Activated naive CD8-positive, alpha-beta T cell treated with anti-CD3 and anti-CD28 coated beads, Interleukin-2, amount 10 ng/mL, durations not matched to agents 7 days and 5 days (primary cell): ENCODE results near the gene APOLD1. TPM values are rescaled to one million over a fixed set of nuclear protein-coding genes. Genes with fewer than 3 reads are reported as not detected.

Experiments
- ATAC-seq: fragments of 150-1000 bp; cut with Tn5 transposase; one replicate; pipeline ENCODE4 v1.10.0; 2021; ENCODE audit warnings: low read depth, moderate library complexity
- POLR2A ChIA-PET: fragments of 350-600 bp; sonication (Branson Sonifier 250); formaldehyde crosslinking; loops from one replicate; lab custom pipeline; 2021; ENCODE audit warnings: antibody characterized with exemption; lab: Charles Lee
- DNase-seq: peaks from one replicate; pipeline ENCODE4 v3.0.0; 2021
- H3K27ac Mint-ChIP-seq: one replicate; pipeline ENCODE4 v1.8.0; 2022; ENCODE audit warnings: mild to moderate bottlenecking, mixed read lengths
- H3K27me3 Mint-ChIP-seq: one replicate; pipeline ENCODE4 v1.8.0; 2022; ENCODE audit warnings: mild to moderate bottlenecking, moderate library complexity, mixed read lengths
- H3K36me3 Mint-ChIP-seq: one replicate; pipeline ENCODE4 v1.8.0; 2021; ENCODE audit warnings: mild to moderate bottlenecking, mixed read lengths
- H3K4me1 Mint-ChIP-seq: one replicate; pipeline ENCODE4 v1.8.0; 2021; ENCODE audit warnings: mixed read lengths
- H3K4me3 Mint-ChIP-seq: one replicate; pipeline ENCODE4 v1.8.0; 2022; ENCODE audit warnings: mild to moderate bottlenecking, moderate library complexity, mixed read lengths
- H3K9me3 Mint-ChIP-seq: one replicate; pipeline ENCODE4 v1.8.0; 2021; ENCODE audit warnings: mixed read lengths
- total RNA-seq, 2 experiments: library from RNA; stranded (reverse); gene quantifications; one replicate each; pipeline ENCODE4 v1.2.3, GENCODE V29; 2021

The APOLD1 gene
- total RNA-seq, 2 experiments from 2014 or later, result 10.3 to 12.1 TPM

GRCh38 chr12:12759234-12759915, 26.1 kb upstream of the APOLD1 start:
- Mint-ChIP-seq H3K36me3 (peaks cover 23% of the 10 kb centered on the region), H3K27ac (no peak overlapping the region), H3K4me1 (peaks cover 7% of the 10 kb centered on the region), H3K27me3 (no peaks in the 10 kb centered on the region), H3K9me3 (no peaks in the 10 kb centered on the region), H3K4me3 (no peak overlapping the region)
- POLR2A ChIA-PET, result interaction anchor here (0.9 kb wide), 1 partner anchor 23 kb away, joined by 3 read pairs; no protein-coding TSS in a partner anchor
- DNase-seq (no peak), ATAC-seq (no peak)

GRCh38 chr12:12764824-12765223, 20.6 kb upstream of the APOLD1 start:
- H3K9me3 Mint-ChIP-seq, result peaks cover 6% of the 10 kb centered on the region
- no peak overlapping the region for H3K27ac Mint-ChIP-seq
- peaks cover 37% of the 10 kb centered on the region for H3K36me3 Mint-ChIP-seq
- H3K4me3 Mint-ChIP-seq, result no peak overlapping the region
- POLR2A ChIA-PET, result no interaction called here
- DNase-seq, result no peak
- no peak for ATAC-seq
- peaks cover 5% of the 10 kb centered on the region for H3K4me1 Mint-ChIP-seq
- peaks cover 2% of the 10 kb centered on the region for H3K27me3 Mint-ChIP-seq

- DNase-seq (no peak), ATAC-seq (no peak)
- H3K36me3 Mint-ChIP-seq, result peaks cover 30% of the 10 kb centered on the region
- peaks cover 3% of the 10 kb centered on the region for H3K27me3 Mint-ChIP-seq
- H3K4me3 Mint-ChIP-seq, result no peak overlapping the region
- peaks cover 9% of the 10 kb centered on the region for H3K9me3 Mint-ChIP-seq
- no peak overlapping the region for H3K27ac Mint-ChIP-seq
- H3K4me1 Mint-ChIP-seq, result no peaks in the 10 kb centered on the region
- POLR2A ChIA-PET, result no interaction called here
Measured at GRCh38 chr12:12770262-12770661, 15.2 kb upstream of the APOLD1 start.

GRCh38 chr12:12774791-12775190, 10.7 kb upstream of the APOLD1 start:
- POLR2A ChIA-PET, result no interaction called here
- no peak overlapping the region for H3K27ac Mint-ChIP-seq
- H3K27me3 Mint-ChIP-seq, result peaks cover 1% of the 10 kb centered on the region
- DNase-seq, result no peak
- peaks cover 5% of the 10 kb centered on the region for H3K9me3 Mint-ChIP-seq
- no peak for ATAC-seq
- no peaks in the 10 kb centered on the region for H3K4me1 Mint-ChIP-seq
- no peak overlapping the region for H3K4me3 Mint-ChIP-seq
- H3K36me3 Mint-ChIP-seq, result peaks cover 17% of the 10 kb centered on the region

GRCh38 chr12:12776261-12776660, 9.2 kb upstream of the APOLD1 start:
- Mint-ChIP-seq H3K9me3 (peaks cover 3% of the 10 kb centered on the region), H3K27ac (peak overlapping the region; percentile 7), H3K27me3 (no peaks in the 10 kb centered on the region), H3K36me3 (peaks cover 11% of the 10 kb centered on the region), H3K4me3 (no peak overlapping the region), H3K4me1 (no peaks in the 10 kb centered on the region)
- no peak for ATAC-seq
- POLR2A ChIA-PET, result no interaction called here
- no peak for DNase-seq

- ATAC-seq, result no peak
- H3K9me3 Mint-ChIP-seq, result peaks cover 3% of the 10 kb centered on the region
- POLR2A ChIA-PET, result no interaction called here
- H3K27ac Mint-ChIP-seq, result no peak overlapping the region
- no peak for DNase-seq
- H3K4me1 Mint-ChIP-seq, result no peaks in the 10 kb centered on the region
- H3K4me3 Mint-ChIP-seq, result no peak overlapping the region
- no peaks in the 10 kb centered on the region for H3K27me3 Mint-ChIP-seq
- peaks cover 10% of the 10 kb centered on the region for H3K36me3 Mint-ChIP-seq
Measured at GRCh38 chr12:12777092-12777491, 8.4 kb upstream of the APOLD1 start.

- DNase-seq (no peak), ATAC-seq (no peak)
- H3K36me3 Mint-ChIP-seq, result peaks cover 6% of the 10 kb centered on the region
- no peaks in the 10 kb centered on the region for H3K9me3 Mint-ChIP-seq
- H3K4me1 Mint-ChIP-seq, result no peaks in the 10 kb centered on the region
- no peak overlapping the region for H3K4me3 Mint-ChIP-seq
- POLR2A ChIA-PET, result no interaction called here
- no peaks in the 10 kb centered on the region for H3K27me3 Mint-ChIP-seq
- H3K27ac Mint-ChIP-seq, result no peak overlapping the region
Measured at GRCh38 chr12:12779007-12779406, 6.5 kb upstream of the APOLD1 start.

- Mint-ChIP-seq H3K4me3 (no peak overlapping the region), H3K9me3 (no peaks in the 10 kb centered on the region), H3K27ac (no peak overlapping the region), H3K27me3 (no peaks in the 10 kb centered on the region), H3K36me3 (peaks cover 5% of the 10 kb centered on the region), H3K4me1 (peaks cover 3% of the 10 kb centered on the region)
- DNase-seq (no peak), ATAC-seq (no peak)
- POLR2A ChIA-PET, result no interaction called here
Measured at GRCh38 chr12:12779529-12779928, 5.9 kb upstream of the APOLD1 start.

- POLR2A ChIA-PET, result interaction anchor here (0.6 to 1.3 kb wide), 2 partner anchors 47 to 284 kb away, joined by 3 to 8 read pairs; no protein-coding TSS in a partner anchor
- peaks cover 31% of the 10 kb centered on the region for H3K4me1 Mint-ChIP-seq
- H3K27ac Mint-ChIP-seq, result no peak overlapping the region
Measured at GRCh38 chr12:12784116-12784515, 1.3 kb upstream of the APOLD1 start.

GRCh38 chr12:12786351-12786705, 869 bp downstream of the APOLD1 start:
- H3K9me3 Mint-ChIP-seq, result no peaks in the 10 kb centered on the region
- DNase-seq (no peak), ATAC-seq (no peak)
- H3K4me3 Mint-ChIP-seq, result peak overlapping the region; percentile 68
- no peaks in the 10 kb centered on the region for H3K27me3 Mint-ChIP-seq
- POLR2A ChIA-PET, result interaction anchor here (0.6 to 3.6 kb wide), 6 partner anchors 17 to 70 kb away, joined by 3 to 24 read pairs (median 8); partner anchors contain the start of gene DDX47
- H3K36me3 Mint-ChIP-seq, result no peaks in the 10 kb centered on the region
- H3K27ac Mint-ChIP-seq, result peak overlapping the region; percentile 45
- peaks cover 33% of the 10 kb centered on the region for H3K4me1 Mint-ChIP-seq

More at GRCh38 chr12:12784116-12784515, 1.3 kb upstream of the APOLD1 start:
- H3K9me3 Mint-ChIP-seq, result no peaks in the 10 kb centered on the region
- no peak overlapping the region for H3K4me3 Mint-ChIP-seq
- DNase-seq, result no peak
- ATAC-seq, result no peak
- H3K27me3 Mint-ChIP-seq, result no peaks in the 10 kb centered on the region
- H3K36me3 Mint-ChIP-seq, result peaks cover 4% of the 10 kb centered on the region

GRCh38 chr12:12786706-12787601, 1.5 kb downstream of the APOLD1 start:
- no peaks in the 10 kb centered on the region for H3K36me3 Mint-ChIP-seq
- peak; percentile 93 for ATAC-seq
- peak overlapping the region; percentile 83 for H3K27ac Mint-ChIP-seq
- no peaks in the 10 kb centered on the region for H3K9me3 Mint-ChIP-seq
- H3K27me3 Mint-ChIP-seq, result no peaks in the 10 kb centered on the region
- peaks cover 33% of the 10 kb centered on the region for H3K4me1 Mint-ChIP-seq
- peak; percentile 82 for DNase-seq
- H3K4me3 Mint-ChIP-seq, result peak overlapping the region; percentile 82
- POLR2A ChIA-PET, result interaction anchor here (0.6 to 3.6 kb wide), 11 partner anchors 17 to 90 kb away, joined by 3 to 24 read pairs (median 4); partner anchors contain the start of gene DDX47

- Mint-ChIP-seq H3K9me3 (no peaks in the 10 kb centered on the region), H3K27me3 (no peaks in the 10 kb centered on the region), H3K4me3 (peak overlapping the region; percentile 82), H3K27ac (peak overlapping the region; percentile 28), H3K36me3 (no peaks in the 10 kb centered on the region), H3K4me1 (peaks cover 33% of the 10 kb centered on the region)
- POLR2A ChIA-PET, result interaction anchor here (1.1 to 3.6 kb wide), 5 partner anchors 15 to 62 kb away, joined by 3 to 24 read pairs (median 10); partner anchors contain the start of gene DDX47
- no peak for DNase-seq
- ATAC-seq, result no peak
Measured at GRCh38 chr12:12788131-12788530, 2.7 kb downstream of the APOLD1 start.

GRCh38 chr12:12788675-12789368, 3.4 kb downstream of the APOLD1 start:
- Mint-ChIP-seq H3K4me1 (peaks cover 33% of the 10 kb centered on the region), H3K9me3 (no peaks in the 10 kb centered on the region), H3K27me3 (no peaks in the 10 kb centered on the region), H3K27ac (peak overlapping the region; percentile 74), H3K36me3 (no peaks in the 10 kb centered on the region), H3K4me3 (peak overlapping the region; percentile 82)
- peak; percentile 64 for ATAC-seq
- POLR2A ChIA-PET, result interaction anchor here (1.4 to 3.6 kb wide), 4 partner anchors 15 to 58 kb away, joined by 3 to 24 read pairs (median 14); partner anchors contain the start of gene DDX47
- no peak for DNase-seq
